Measurements from ENCODE around the gene MAP3K9. TPM values are rescaled to one million over a fixed set of nuclear protein-coding genes. Genes with fewer than 3 reads are reported as not detected.

The MAP3K9 gene
- total and polyA plus RNA-seq, 2 of the 8 experiments (the other 6 are each of a cell fraction or from before 2014, with no cell fraction given) = 9.8 to 24.7 TPM

- TF ChIP-seq CHD7 (IDR thresholded peaks at IDR 0.05; ENCODE audit: insufficient replicate concordance, low read length) (no peak), BRCA1 (IDR thresholded peaks at IDR 0.05; ENCODE audit: low read depth, low read length) (no peak), KDM1A (IDR thresholded peaks at IDR 0.05; ENCODE audit: borderline replicate concordance, low read length) (no peak), USF2 (IDR thresholded peaks at IDR 0.05; ENCODE audit: low read length) (no peak), TBP (IDR thresholded peaks at IDR 0.05; ENCODE audit: low read depth, low read length) (no peak), HDAC2 (IDR thresholded peaks at IDR 0.05; ENCODE audit: borderline replicate concordance in 1 of 2, low read depth in 2 of 2, low read length in 2 of 2) (no peak), CTBP2 (IDR thresholded peaks at IDR 0.05; ENCODE audit: borderline replicate concordance, insufficient read depth, insufficient read length, low read length) (no peak), PHF8 (conservative IDR thresholded peaks at IDR 0.05; ENCODE audit: low read depth, low read length) (no peak), CEBPB (IDR thresholded peaks at IDR 0.05; ENCODE audit: low read depth, low read length) (no peak), SUZ12 (IDR thresholded peaks at IDR 0.05; ENCODE audit: low read length) (no peak), JUND (IDR thresholded peaks at IDR 0.05; ENCODE audit: low read length) (no peak)
Measured at GRCh38 chr14:70827752-70828151, 18.4 kb upstream of the MAP3K9 start (continued).

Measured in H1 (cell line).